ENCODE data around the gene GRAP. TPM values are rescaled to one million over a fixed set of nuclear protein-coding genes. Genes with fewer than 3 reads are reported as not detected.

Gene GRAP
- total RNA-seq, 1 donor from 2014 or later: 8.5 TPM

DNA sequence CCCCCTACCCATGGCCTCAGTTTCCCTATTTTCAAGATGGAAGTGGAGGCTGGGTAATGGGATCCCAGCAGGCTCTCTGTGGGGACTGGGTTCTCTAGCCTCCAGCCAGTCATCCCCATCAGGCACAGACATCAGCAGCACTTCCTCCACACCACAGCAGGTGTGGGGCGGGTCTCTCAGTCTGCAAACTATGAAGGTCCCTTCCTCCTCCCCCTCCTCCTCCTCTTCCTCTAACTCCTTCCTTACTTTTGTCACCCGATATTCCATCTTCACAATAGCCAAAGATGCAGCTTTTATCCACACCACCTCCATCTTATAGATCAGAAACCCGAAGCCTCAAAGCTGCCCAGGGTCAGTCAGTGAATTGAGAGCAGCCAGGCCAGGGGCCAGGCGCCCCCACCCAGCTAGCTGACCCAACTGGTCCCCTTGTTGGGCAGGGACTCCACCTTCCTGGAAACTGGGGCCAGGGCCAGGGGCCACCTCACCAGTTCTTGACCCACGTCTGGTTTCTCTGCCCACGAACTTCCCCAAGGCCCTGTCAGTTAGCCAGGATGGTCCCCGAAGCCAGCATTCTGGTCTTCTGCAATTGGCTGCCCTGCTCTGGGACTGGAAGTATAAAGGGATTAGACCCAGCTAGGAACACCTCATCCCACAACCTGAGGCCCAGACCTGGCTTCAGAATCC lies 44.7 kb downstream of the GRAP start:
- Histone ChIP-seq H3K36me3 (no peaks in the 10 kb centered on the region), H3K27me3 (ENCODE audit: low read depth) (no peaks in the 10 kb centered on the region), H3K4me1 (peaks cover 27% of the 10 kb centered on the region), H3K4me3 (no peak overlapping the region), H3K9me3 (no peaks in the 10 kb centered on the region), H3K27ac (no peak overlapping the region)
- intact Hi-C loops (cut with DNase I): no loop called here
- no peak for ATAC-seq
- TF ChIP-seq CTCF (IDR thresholded peaks at IDR 0.05): no peak
- DNase-seq: no peak

DNA sequence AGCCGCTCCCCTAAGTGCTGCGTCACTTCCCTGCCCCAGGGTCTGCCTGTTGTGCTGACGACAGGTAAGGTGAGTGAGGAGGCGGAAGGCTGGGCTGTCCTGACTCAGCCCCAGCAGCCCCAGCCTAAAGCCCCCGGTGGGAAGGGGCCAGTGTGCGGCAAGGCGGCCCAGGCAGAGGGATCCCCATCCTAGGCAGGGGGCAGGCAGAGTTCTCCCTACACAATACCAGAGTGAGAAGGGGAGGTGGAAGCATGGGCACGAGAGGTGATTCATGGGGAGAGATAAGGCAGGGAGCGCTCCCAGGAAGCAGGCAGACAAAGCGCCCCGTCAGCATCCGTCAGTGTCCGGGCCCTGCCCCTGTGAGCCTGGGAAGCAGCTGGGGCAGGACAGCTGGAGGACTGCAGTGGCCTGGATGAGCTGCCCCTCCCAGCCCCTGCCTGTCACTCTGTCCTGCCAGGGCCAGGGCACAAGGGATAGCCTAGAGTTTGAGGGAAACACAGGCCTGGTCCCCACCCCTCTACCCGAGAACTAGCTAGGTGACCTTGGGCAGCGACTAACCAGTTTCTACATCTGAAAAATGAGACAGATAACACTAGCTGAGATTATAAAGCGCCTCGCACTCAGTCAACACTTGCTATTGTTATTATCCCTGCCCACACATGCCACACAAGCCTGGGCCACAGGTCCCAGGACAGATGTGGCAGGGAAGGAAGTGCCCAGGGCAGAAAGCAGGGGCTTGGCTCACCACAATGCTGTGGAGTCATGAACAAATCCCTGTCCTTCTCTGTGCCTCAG lies 46.0 kb downstream of the GRAP start:
- Histone ChIP-seq H3K4me1 (peaks cover 27% of the 10 kb centered on the region), H3K27ac (no peak overlapping the region), H3K9me3 (no peaks in the 10 kb centered on the region), H3K36me3 (no peaks in the 10 kb centered on the region), H3K27me3 (ENCODE audit: low read depth) (no peaks in the 10 kb centered on the region), H3K4me3 (no peak overlapping the region)
- ATAC-seq (no peak), DNase-seq (no peak)
- intact Hi-C loops (cut with DNase I): no loop called here
- TF ChIP-seq CTCF (IDR thresholded peaks at IDR 0.05): no peak

DNA sequence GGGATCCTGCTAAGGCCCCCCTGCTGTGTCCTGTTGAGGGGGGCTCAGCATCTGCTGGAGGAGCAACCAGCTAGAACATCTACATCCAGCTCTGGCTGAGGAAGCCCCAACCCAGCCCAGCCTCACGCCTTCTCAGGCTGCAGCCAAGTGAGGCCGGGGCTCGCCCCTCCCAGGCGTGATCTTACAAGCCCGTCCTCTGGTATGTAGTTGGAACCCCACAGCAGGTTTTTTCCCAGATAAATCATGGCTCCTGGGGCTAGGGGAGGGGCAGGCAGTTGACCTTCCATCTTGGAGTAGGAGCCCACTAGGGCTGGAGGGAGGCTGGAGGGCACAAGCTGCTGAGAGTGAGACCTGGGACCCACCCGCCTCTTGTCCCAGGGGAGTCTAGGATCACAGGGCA lies 46.8 kb downstream of the GRAP start:
- DNase-seq (no peak), ATAC-seq (no peak)
- Histone ChIP-seq H3K36me3 (no peaks in the 10 kb centered on the region), H3K4me3 (no peak overlapping the region), H3K9me3 (no peaks in the 10 kb centered on the region), H3K4me1 (peaks cover 22% of the 10 kb centered on the region), H3K27ac (no peak overlapping the region), H3K27me3 (ENCODE audit: low read depth) (no peaks in the 10 kb centered on the region)
- TF ChIP-seq CTCF (IDR thresholded peaks at IDR 0.05): no peak
- intact Hi-C loops (cut with DNase I): no loop called here

DNA sequence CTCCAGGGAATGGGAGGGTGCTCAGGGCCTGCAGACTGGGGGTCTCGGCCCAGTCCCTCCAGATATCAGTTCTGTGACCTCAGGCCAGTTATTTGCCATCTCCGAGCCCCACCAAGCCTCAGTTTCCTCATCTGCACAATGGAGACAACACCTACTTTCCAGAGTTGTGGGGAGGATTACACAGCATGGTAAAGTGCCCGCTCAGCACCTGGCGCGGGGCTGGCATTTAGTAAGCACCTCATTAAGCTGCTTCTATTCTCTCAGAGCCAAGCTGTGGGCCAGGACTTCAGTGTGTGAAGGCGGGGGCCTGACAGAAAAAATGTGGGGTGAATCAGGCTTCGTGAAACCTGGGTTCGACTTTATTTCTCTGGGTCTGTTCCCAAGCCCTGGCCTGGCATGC lies 47.4 kb downstream of the GRAP start:
- H3K36me3 ChIP-seq: no peaks in the 10 kb centered on the region
- peaks cover 19% of the 10 kb centered on the region for H3K4me1 ChIP-seq
- no peaks in the 10 kb centered on the region for H3K27me3 ChIP-seq (ENCODE audit: low read depth)
- no peaks in the 10 kb centered on the region for H3K9me3 ChIP-seq
- no peak overlapping the region for H3K4me3 ChIP-seq
- TF ChIP-seq CTCF (IDR thresholded peaks at IDR 0.05): no peak
- DNase-seq (no peak), ATAC-seq (no peak)
- intact Hi-C loops (cut with DNase I): no loop called here
- no peak overlapping the region for H3K27ac ChIP-seq

DNA sequence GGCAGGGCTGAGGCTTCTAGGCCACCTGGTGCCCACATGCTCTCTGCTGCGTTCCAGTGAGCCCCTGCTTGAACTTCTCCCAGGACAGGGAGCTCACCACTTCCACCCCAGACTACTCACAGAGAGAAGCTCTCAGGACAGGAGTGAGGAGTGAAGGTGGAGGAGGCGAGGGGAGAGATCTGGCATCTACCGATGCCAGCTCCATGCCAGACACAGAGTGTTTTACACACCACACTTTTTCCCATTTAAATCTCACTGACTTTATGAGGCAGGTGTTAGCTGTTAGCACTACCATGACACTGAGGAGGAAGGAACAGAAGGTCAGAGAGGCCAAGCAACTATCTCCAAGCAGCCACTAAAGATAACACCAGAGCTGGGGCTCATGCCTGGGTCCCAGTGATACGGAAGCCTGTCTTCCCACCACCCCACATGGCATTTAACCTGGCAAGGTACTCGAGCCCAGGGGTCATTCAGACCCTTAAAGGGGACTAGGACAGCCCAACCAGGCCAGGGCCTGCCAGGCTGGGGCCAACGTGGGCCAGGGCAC lies 49.0 kb downstream of the GRAP start:
- H3K4me1 ChIP-seq: peaks cover 7% of the 10 kb centered on the region
- H3K4me3 ChIP-seq: no peak overlapping the region
- H3K27ac ChIP-seq: no peak overlapping the region
- DNase-seq (no peak), ATAC-seq (no peak)
- intact Hi-C loops (cut with DNase I): no loop called here
- TF ChIP-seq CTCF (IDR thresholded peaks at IDR 0.05): no peak
- H3K36me3 ChIP-seq: no peaks in the 10 kb centered on the region
- no peaks in the 10 kb centered on the region for H3K9me3 ChIP-seq
- H3K27me3 ChIP-seq (ENCODE audit: low read depth): no peaks in the 10 kb centered on the region

Data from lower lobe of right lung (tissue), 2 donors.